Measurements from ENCODE around the gene KATNB1. TPM values are rescaled to one million over a fixed set of nuclear protein-coding genes. Genes with fewer than 3 reads are reported as not detected.

The KATNB1 gene
- total and polyA plus RNA-seq, 12 donors: 9.0 to 15.1 (median 11.0) TPM

DNA sequence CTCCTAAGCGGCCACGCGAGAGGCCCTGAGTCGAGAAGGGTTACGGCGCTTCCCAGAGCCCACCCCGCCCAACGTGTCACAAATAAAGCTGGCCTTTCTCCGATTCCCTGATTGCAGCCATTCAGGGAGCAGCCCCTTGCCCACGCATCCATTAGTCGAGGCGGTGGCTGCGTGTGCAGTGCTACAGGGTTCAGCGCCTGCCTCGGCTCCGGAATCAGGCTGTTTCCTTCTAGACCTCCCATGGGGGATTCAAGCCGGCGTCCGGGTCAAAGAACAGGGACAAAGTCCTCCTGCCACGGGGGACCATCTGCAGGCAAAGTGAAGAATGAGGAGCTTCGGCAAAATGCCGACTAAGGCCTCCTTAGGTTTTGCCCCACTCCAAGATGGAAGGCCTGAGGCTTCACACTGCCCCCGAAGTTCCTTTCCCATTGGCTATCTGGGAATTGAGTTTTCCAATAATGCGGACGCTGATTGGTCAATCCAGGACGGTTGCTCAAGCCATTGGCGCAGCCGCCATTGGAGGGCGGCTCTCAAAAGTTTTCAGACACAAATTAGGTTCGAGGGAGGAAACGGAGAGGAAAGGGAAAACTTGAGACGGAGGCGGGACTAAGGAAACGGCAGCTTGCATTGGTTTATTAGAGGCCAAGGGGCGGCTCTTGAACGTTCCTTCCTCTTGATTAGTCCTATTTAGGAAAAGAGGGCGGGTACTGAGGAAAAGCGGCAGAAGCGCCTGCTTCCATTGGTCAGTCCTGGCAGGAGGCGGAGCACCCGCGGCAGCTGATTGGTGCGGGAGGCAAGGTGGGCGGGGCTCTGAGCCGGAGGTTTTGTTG lies 430 bp upstream of the KATNB1 start:
- 0% methylated on average over 45 of the region's 45 CpGs for WGBS, 2 donors
- Histone ChIP-seq H3K36me3 (peaks cover 0 to 15% (median 0%) of the 10 kb centered on the region in 9 donors), H3K4me1 (peaks cover 11 to 27% (median 19%) of the 10 kb centered on the region in 9 donors), H3K4me3 (peak overlapping the region; percentile 70 to 94 (median 80)), H3K27me3 (no peaks in the 10 kb centered on the region), H3K27ac (peak overlapping the region; percentile 83 to 96 (median 91)), H3K9me3 (peaks cover 0 to 7% (median 0%) of the 10 kb centered on the region in 11 donors)
- DNase-seq (peak; percentile 98 to 99), ATAC-seq (peak; percentile 94 to 97 (median 96))
- intact Hi-C loops (cut with DNase I): loop anchor here in 1 of 10 donors (2.0 kb wide), 1 partner anchor 68 kb away; the partner anchor contains the start of gene KIFC3
- TF ChIP-seq, protein P1, sequence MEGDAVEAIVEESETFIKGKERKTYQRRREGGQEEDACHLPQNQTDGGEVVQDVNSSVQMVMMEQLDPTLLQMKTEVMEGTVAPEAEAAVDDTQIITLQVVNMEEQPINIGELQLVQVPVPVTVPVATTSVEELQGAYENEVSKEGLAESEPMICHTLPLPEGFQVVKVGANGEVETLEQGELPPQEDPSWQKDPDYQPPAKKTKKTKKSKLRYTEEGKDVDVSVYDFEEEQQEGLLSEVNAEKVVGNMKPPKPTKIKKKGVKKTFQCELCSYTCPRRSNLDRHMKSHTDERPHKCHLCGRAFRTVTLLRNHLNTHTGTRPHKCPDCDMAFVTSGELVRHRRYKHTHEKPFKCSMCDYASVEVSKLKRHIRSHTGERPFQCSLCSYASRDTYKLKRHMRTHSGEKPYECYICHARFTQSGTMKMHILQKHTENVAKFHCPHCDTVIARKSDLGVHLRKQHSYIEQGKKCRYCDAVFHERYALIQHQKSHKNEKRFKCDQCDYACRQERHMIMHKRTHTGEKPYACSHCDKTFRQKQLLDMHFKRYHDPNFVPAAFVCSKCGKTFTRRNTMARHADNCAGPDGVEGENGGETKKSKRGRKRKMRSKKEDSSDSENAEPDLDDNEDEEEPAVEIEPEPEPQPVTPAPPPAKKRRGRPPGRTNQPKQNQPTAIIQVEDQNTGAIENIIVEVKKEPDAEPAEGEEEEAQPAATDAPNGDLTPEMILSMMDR (IDR thresholded peaks at IDR 0.05): no peak

DNA sequence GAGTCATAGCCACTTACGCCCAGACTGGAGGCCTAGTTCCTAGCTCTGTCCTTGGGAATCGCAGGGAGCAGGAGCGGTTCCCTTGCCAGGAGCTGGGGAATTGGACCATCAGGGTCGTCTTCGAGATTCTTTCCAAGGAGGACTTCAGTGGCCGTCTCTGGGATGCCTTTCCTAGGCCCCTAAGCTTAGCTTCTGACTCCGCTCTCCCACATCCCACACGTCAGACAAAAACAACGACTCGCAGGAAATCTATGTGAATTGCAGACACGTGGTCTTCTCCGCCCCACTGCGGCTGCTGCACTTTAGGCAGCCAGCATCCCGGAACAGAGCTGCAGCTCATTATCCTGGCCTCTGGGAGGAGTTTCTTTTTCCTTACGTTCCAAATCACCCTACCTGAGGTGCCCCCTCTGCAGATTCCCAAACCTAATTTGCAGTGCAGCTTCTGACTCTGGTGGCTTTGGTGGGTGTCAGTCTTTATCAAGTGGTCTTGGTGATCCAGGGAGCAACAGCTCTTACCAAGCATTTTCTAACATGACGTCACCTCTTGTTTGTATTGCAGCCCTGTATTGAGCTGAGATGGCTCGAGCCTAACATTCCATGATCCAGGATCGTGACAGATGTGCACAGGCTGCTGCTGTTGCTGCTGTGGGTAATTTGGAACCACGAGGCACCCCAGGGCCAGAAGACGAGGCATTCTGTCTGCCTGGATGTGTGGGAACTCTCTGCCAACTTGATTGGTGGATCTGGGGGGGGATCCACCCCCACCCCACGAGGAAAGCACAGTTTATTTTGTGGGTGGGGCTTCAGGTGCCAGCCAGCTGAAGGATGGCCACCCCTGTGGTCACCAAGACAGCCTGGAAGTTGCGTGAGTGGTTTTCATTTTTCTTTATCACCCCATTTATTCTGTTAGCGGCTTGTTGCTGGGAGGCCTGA lies 1.1 kb downstream of the KATNB1 start:
- Histone ChIP-seq H3K9me3 (peaks cover 0 to 7% (median 0%) of the 10 kb centered on the region in 11 donors), H3K27me3 (no peaks in the 10 kb centered on the region), H3K36me3 (peaks cover 0 to 16% (median 0%) of the 10 kb centered on the region in 9 donors), H3K4me1 (peaks cover 11 to 28% (median 19%) of the 10 kb centered on the region in 9 donors), H3K27ac (peak overlapping the region in 9 of 10 donors; percentile 13 to 82 (median 73)), H3K4me3 (peak overlapping the region; percentile 67 to 94 (median 76))
- intact Hi-C loops (cut with DNase I): no loop called here
- no peak for DNase-seq
- TF ChIP-seq, protein P1 (IDR thresholded peaks at IDR 0.05): peak in 4 of 9 donors; percentile 14 to 30 (median 28)
- ATAC-seq: peak in 3 of 8 donors; percentile 7 to 21 (median 14)
- 17 to 23% methylated on average over 23 of the region's 23 CpGs for WGBS, 2 donors

DNA sequence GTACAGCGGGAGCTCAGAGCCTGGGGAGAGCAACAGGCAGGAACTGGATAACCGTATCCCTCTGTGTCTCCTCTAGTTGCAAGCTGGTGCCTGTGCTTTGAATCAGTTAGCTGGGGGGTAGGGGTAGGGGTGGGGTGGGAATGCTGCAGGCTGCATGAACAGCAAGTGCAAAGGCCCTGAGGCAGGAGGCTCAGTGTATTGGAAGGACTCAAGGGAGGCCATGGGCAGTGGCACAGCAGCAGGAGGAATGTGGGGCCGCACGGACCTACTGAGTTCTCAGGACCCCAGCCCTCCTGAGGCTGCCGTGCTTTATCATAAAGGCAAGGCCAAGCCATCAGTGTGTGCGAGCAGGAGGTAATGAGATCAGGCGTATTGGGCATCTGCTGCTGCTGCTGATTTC lies 3.3 kb downstream of the KATNB1 start:
- Histone ChIP-seq H3K4me3 (no peak overlapping the region), H3K27me3 (no peaks in the 10 kb centered on the region), H3K9me3 (no peaks in the 10 kb centered on the region), H3K27ac (no peak overlapping the region), H3K4me1 (peaks cover 11 to 36% (median 20%) of the 10 kb centered on the region in 9 donors), H3K36me3 (peaks cover 0 to 29% (median 0%) of the 10 kb centered on the region in 9 donors)
- intact Hi-C loops (cut with DNase I): no loop called here
- WGBS, 2 donors: 96 to 97% methylated on average over 7 of the region's 7 CpGs
- ATAC-seq (no peak), DNase-seq (no peak)
- TF ChIP-seq, protein P1 (IDR thresholded peaks at IDR 0.05): no peak
